ENCODE data around the gene SPARC. TPM values are rescaled to one million over a fixed set of nuclear protein-coding genes. Genes with fewer than 3 reads are reported as not detected.

The SPARC gene
- polyA plus RNA-seq, 1 donor, result 935 TPM

GRCh38 chr5:151614565-151614964 lies 72.2 kb downstream of the SPARC start:
- no peak for DNase-seq
- H3K36me3 ChIP-seq (ENCODE audit: control insufficient read depth, insufficient read depth, low read length), result no peaks in the 10 kb centered on the region
- WGBS (ENCODE audit: insufficient coverage, low lambda C conversion rate), result no CpG with 5 or more reads among the region's 7 CpGs
- H3K27me3 ChIP-seq (ENCODE audit: control insufficient read depth, insufficient read depth, low read length), result peaks cover 6% of the 10 kb centered on the region
- no peaks in the 10 kb centered on the region for H3K9me3 ChIP-seq (ENCODE audit: control insufficient read depth, low read depth, low read length)
- H3K4me3 ChIP-seq (ENCODE audit: low read length), result no peak overlapping the region
- H3K27ac ChIP-seq (ENCODE audit: low read length), result no peak overlapping the region
- H3K4me1 ChIP-seq (ENCODE audit: control insufficient read depth, insufficient read depth, low read length), result no peaks in the 10 kb centered on the region

GRCh38 chr5:151612689-151613427 lies 73.9 kb downstream of the SPARC start:
- Histone ChIP-seq H3K4me1 (ENCODE audit: control insufficient read depth, insufficient read depth, low read length) (no peaks in the 10 kb centered on the region), H3K27me3 (ENCODE audit: control insufficient read depth, insufficient read depth, low read length) (peaks cover 6% of the 10 kb centered on the region), H3K4me3 (ENCODE audit: low read length) (no peak overlapping the region), H3K36me3 (ENCODE audit: control insufficient read depth, insufficient read depth, low read length) (no peaks in the 10 kb centered on the region), H3K27ac (ENCODE audit: low read length) (no peak overlapping the region), H3K9me3 (ENCODE audit: control insufficient read depth, low read depth, low read length) (no peaks in the 10 kb centered on the region)
- WGBS (ENCODE audit: insufficient coverage, low lambda C conversion rate), result no CpG with 5 or more reads among the region's 8 CpGs
- no peak for DNase-seq

GRCh38 chr5:151611127-151611775 lies 75.5 kb downstream of the SPARC start:
- no CpG with 5 or more reads among the region's 8 CpGs for WGBS (ENCODE audit: insufficient coverage, low lambda C conversion rate)
- DNase-seq, result no peak
- Histone ChIP-seq H3K27ac (ENCODE audit: low read length) (no peak overlapping the region), H3K4me1 (ENCODE audit: control insufficient read depth, insufficient read depth, low read length) (no peaks in the 10 kb centered on the region), H3K27me3 (ENCODE audit: control insufficient read depth, insufficient read depth, low read length) (peaks cover 9% of the 10 kb centered on the region), H3K36me3 (ENCODE audit: control insufficient read depth, insufficient read depth, low read length) (no peaks in the 10 kb centered on the region), H3K9me3 (ENCODE audit: control insufficient read depth, low read depth, low read length) (no peaks in the 10 kb centered on the region), H3K4me3 (ENCODE audit: low read length) (no peak overlapping the region)

Other genes starting within 250 kb of the SPARC start
- gene SLC36A1, start 239.3 kb downstream of the SPARC start, polyA plus RNA-seq, result 41.1 TPM
- gene FAT2, start 95.6 kb downstream of the SPARC start, polyA plus RNA-seq, result 0.75 TPM
- gene ATOX1, start 71.7 kb upstream of the SPARC start, polyA plus RNA-seq, result 172 TPM
- 111 TPM for gene G3BP1, start 85.0 kb upstream of the SPARC start, polyA plus RNA-seq
- gene GLRA1, start 237.9 kb upstream of the SPARC start, polyA plus RNA-seq, result 0.03 TPM

All from large intestine (tissue), 3 donors.